Gastroesophageal sphincter (tissue), 4 donors: ENCODE measurements around the gene STX1B. TPM values are rescaled to one million over a fixed set of nuclear protein-coding genes. Genes with fewer than 3 reads are reported as not detected.
A peak's percentile ranks its signal among the peaks of the same experiment; 100 is the strongest.

ENCODE experiments used
- ATAC-seq: fragments of 150-250 bp; one replicate; pipeline ENCODE4 v1.9.1; 2016; ENCODE audit warnings: mild to moderate bottlenecking, moderate library complexity
- H3K27ac ChIP-seq, 4 donors: fragments of 200-600 bp; sonication (generic) in 3 of 4; 1 replicate in 3 of 4; 2 replicates in 1 of 4; pipeline ENCODE4 v1.5.1; 2016 to 2019
- H3K27me3 ChIP-seq: fragments of 200-600 bp; sonication (generic); one replicate; pipeline ENCODE4 v1.5.1; 2019
- H3K36me3 ChIP-seq, 2 donors: fragments of 200-600 bp; sonication (generic); one replicate each; pipeline ENCODE4 v1.5.1; 2019; ENCODE audit warnings: control low read depth in 1 of 2
- H3K4me1 ChIP-seq, 3 donors: fragments of 200-600 bp; sonication (generic); 1 replicate in 2 of 3; 2 replicates in 1 of 3; pipeline ENCODE4 v1.5.1; 2016 to 2019; ENCODE audit warnings: control low read depth in 2 of 3
- H3K4me3 ChIP-seq, 2 donors: fragments of 200-600 bp; sonication (generic); one replicate each; pipeline ENCODE4 v1.5.1; 2019; ENCODE audit warnings: mild to moderate bottlenecking in 1 of 2, moderate library complexity in 1 of 2
- H3K9me3 ChIP-seq, 3 donors: fragments of 200-600 bp; sonication (generic); one replicate each; pipeline ENCODE4 v1.5.1; 2017 to 2019; ENCODE audit warnings: control low read depth in 2 of 3
- CTCF ChIP-seq, 4 experiments: fragments of 200-600 bp in 2 of 4; fragments of 450-650 bp in 2 of 4; sonication (generic) in 1 of 4; IDR thresholded peaks; one replicate each; pipeline ENCODE4 v1.5.1; 2017 to 2019; ENCODE audit warnings: antibody characterized with exemption in 4 of 4, mild to moderate bottlenecking in 2 of 4, moderate library complexity in 2 of 4
- EP300 ChIP-seq: sonication (generic); formaldehyde crosslinking; IDR thresholded peaks from one replicate; pipeline ENCODE4 v1.6.1; 2017; ENCODE audit warnings: antibody characterized with exemption, mild to moderate bottlenecking
- POLR2A ChIP-seq, 2 donors: fragments of 450-650 bp; IDR thresholded peaks; one replicate each; pipeline ENCODE4 v1.6.1; 2017; ENCODE audit warnings: antibody characterized with exemption in 2 of 2, mild to moderate bottlenecking in 2 of 2, moderate library complexity in 1 of 2
- POLR2AphosphoS5 ChIP-seq: sonication (generic); formaldehyde crosslinking; IDR thresholded peaks from one replicate; pipeline ENCODE4 v1.6.1; 2017; ENCODE audit warnings: antibody characterized with exemption
- WGBS, 2 donors: methylation state at CpG; one replicate each; pipeline ENCODE4 v1.1.5; 2018; ENCODE audit warnings: low coverage in 1 of 2; 5-methylcytosine and 5-hydroxymethylcytosine counted together
- total RNA-seq, 4 donors: library from RNA; depleted of rRNA; stranded (reverse); fragments of >200 nt; gene quantifications; one replicate each; pipeline ENCODE4 v1.1.0, GENCODE V29; 2016

STX1B gene
- total RNA-seq, 4 donors from 2014 or later, result 0.54 to 3.3 (median 1.9) TPM; not detected in 1

GRCh38 chr16:30964574-30965226 is 45.7 kb downstream of the STX1B start:
- no peak for TF ChIP-seq CTCF (IDR thresholded peaks at IDR 0.05)
- TF ChIP-seq POLR2AphosphoS5, result no peak
- no peak for TF ChIP-seq EP300
- no peak for TF ChIP-seq POLR2A (IDR thresholded peaks at IDR 0.05)
- Histone ChIP-seq H3K9me3 (no peaks in the 10 kb centered on the region), H3K27ac (no peak overlapping the region), H3K4me3 (no peak overlapping the region), H3K36me3 (peaks cover 0 to 100% of the 10 kb centered on the region in 2 donors), H3K27me3 (no peaks in the 10 kb centered on the region), H3K4me1 (no peaks in the 10 kb centered on the region)
- no peak for ATAC-seq
- WGBS, 2 donors, result 86 to 90% methylated on average over 13 of the region's 33 CpGs

- ATAC-seq, result no peak
- Histone ChIP-seq H3K36me3 (peaks cover 0 to 100% of the 10 kb centered on the region in 2 donors), H3K4me3 (no peak overlapping the region), H3K27ac (no peak overlapping the region), H3K4me1 (peaks cover 0 to 6% (median 5%) of the 10 kb centered on the region in 3 donors), H3K27me3 (no peaks in the 10 kb centered on the region), H3K9me3 (no peaks in the 10 kb centered on the region)
- no peak for TF ChIP-seq CTCF (IDR thresholded peaks at IDR 0.05)
- TF ChIP-seq EP300, result no peak
- TF ChIP-seq POLR2AphosphoS5, result no peak
- TF ChIP-seq POLR2A (IDR thresholded peaks at IDR 0.05), result no peak
- 60 to 90% methylated on average over 1 to 10 of the region's 18 CpGs for WGBS, 2 donors
These were observed 46.4 kb downstream of the STX1B start for GRCh38 chr16:30963925-30964511.

DNA sequence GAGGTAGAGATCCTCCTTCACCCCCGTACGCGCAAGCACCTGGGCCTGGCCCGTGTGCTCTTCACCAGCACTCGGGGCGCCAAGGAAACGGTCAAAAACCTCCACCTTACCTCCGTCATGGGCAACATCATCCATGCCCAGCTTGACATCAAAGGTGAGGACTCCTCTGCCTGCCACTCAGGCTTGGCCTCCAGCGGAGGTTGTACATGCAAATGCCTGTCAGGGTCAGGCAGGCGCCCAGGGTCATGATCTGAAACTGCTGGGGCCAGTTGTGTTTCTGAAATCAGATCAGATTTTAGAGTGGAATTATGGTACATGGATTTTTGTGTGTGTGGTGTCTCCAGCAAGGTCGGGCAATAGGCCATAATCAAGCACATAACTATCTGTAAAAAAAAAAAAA is 49.1 kb downstream of the STX1B start:
- H3K27me3 ChIP-seq, result no peaks in the 10 kb centered on the region
- WGBS, 2 donors, result 78 to 100% methylated on average over 4 to 7 of the region's 11 CpGs
- no peak overlapping the region for H3K4me3 ChIP-seq
- no peaks in the 10 kb centered on the region for H3K9me3 ChIP-seq
- ATAC-seq, result no peak
- TF ChIP-seq POLR2A (IDR thresholded peaks at IDR 0.05) (no peak), CTCF (IDR thresholded peaks at IDR 0.05) (no peak), POLR2AphosphoS5 (no peak), EP300 (no peak)
- peaks cover 0 to 77% of the 10 kb centered on the region in 2 donors for H3K36me3 ChIP-seq
- H3K27ac ChIP-seq, result no peak overlapping the region
- peaks cover 0 to 22% (median 16%) of the 10 kb centered on the region in 3 donors for H3K4me1 ChIP-seq

DNA sequence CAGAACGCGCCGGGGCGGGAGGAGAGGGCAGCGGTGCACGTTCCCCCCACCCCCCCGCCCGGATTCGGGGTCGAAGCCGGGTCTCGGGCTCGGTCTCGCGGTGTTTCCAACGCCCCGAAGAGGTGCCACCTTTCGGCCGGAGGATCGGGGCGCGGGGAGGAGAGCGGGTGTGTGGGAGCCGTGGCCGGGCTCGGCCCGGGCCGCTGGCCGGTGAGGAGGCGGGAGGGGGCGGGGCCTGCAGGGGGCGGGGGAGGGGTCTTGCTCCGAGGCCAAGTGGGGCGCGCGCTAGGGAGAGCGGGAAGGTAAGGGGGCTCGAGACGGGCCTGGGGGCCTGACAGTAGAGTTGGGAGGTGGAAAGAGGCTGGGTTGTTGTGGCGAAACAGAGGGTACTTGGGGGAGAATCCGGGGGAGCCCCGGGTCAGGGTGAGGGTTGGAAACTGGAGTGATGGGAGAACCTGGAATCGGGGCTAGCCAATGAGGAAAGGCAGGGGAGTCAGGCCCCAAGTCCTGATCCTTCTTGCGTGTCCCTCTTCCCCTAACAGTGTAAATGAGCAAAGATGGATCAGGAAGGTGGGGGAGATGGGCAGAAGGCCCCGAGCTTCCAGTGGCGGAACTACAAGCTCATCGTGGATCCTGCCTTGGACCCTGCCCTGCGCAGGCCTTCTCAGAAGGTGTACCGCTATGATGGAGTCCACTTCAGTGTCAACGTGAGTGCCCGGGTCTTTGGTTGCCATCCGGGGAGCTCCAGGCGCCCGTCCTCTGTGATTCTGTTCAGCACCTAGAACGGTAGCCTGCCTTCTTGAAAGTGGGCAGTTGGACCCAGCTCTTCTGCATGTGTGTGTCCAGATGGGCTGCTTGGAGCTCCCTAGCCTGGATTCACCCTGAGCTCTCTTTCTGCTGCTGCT is 52.0 kb downstream of the STX1B start:
- Histone ChIP-seq H3K36me3 (peaks cover 0 to 48% of the 10 kb centered on the region in 2 donors), H3K27me3 (no peaks in the 10 kb centered on the region), H3K27ac (peak overlapping the region; percentile 92 to 98 (median 95)), H3K4me3 (peak overlapping the region; percentile 83 to 88), H3K9me3 (no peaks in the 10 kb centered on the region), H3K4me1 (peaks cover 0 to 37% (median 21%) of the 10 kb centered on the region in 3 donors)
- peak; percentile 23 for ATAC-seq
- TF ChIP-seq POLR2A (IDR thresholded peaks at IDR 0.05) (no peak), POLR2AphosphoS5 (no peak), EP300 (no peak), CTCF (IDR thresholded peaks at IDR 0.05) (peak in 1 of 4 experiments; percentile 19)
- WGBS, 2 donors, result 21% methylated on average over 10 of the region's 55 CpGs; no CpG with 5 or more reads in 1 of the 2 donors
